AML-193 (cell line): ENCODE data around the gene LIFR.
"Not testable (repeated sequence)": the region's sequence is repeated elsewhere in the genome, so short reads cannot be mapped to it uniquely, and the experiment has no call there.

Experiments
- DNase-seq, 2 experiments: peaks; one replicate each; lab custom pipeline; 2025; lab: John Stamatoyannopoulos, UW

Gene LIFR, protein sequence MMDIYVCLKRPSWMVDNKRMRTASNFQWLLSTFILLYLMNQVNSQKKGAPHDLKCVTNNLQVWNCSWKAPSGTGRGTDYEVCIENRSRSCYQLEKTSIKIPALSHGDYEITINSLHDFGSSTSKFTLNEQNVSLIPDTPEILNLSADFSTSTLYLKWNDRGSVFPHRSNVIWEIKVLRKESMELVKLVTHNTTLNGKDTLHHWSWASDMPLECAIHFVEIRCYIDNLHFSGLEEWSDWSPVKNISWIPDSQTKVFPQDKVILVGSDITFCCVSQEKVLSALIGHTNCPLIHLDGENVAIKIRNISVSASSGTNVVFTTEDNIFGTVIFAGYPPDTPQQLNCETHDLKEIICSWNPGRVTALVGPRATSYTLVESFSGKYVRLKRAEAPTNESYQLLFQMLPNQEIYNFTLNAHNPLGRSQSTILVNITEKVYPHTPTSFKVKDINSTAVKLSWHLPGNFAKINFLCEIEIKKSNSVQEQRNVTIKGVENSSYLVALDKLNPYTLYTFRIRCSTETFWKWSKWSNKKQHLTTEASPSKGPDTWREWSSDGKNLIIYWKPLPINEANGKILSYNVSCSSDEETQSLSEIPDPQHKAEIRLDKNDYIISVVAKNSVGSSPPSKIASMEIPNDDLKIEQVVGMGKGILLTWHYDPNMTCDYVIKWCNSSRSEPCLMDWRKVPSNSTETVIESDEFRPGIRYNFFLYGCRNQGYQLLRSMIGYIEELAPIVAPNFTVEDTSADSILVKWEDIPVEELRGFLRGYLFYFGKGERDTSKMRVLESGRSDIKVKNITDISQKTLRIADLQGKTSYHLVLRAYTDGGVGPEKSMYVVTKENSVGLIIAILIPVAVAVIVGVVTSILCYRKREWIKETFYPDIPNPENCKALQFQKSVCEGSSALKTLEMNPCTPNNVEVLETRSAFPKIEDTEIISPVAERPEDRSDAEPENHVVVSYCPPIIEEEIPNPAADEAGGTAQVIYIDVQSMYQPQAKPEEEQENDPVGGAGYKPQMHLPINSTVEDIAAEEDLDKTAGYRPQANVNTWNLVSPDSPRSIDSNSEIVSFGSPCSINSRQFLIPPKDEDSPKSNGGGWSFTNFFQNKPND

DNA sequence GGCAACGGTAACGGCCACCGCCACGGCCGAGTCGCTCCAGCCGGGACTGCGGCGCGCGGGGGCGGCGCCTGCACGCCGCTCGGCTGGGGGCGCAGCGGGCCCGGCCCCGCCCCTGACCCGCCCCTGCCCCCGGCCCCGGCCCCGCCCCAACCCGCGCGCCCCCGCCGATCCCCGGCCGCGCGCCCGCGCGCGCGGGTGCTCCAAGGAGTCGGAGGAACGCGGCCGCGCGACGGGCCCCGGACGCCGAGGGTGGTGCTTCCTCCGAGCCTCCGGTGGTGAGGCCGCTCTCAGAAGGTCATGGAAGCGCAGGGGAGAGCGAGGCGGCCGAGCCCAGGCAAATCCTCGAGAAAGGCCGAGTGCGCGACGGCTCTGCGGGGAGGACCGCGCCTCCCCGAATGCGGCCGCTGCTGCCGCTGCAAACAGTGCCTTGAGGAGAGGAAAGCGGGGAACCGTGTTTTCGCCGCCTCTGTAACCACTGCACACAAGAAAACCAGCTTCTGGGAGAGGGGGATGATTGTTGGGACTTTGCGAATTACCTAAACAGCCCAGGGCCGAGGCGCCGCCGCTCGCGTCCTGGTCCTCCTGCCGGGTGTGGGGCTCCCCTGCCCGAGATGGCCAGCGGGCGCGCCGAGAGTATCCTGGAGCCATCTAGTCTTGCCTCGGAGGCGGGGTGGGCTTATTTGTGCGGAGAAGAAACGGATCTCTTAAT, at the start of gene LIFR:
LIFR (minus strand) TSS at position 48 of the 709 bp plus-strand sequence. CDS start 25,999 bp downstream, outside the sequence.
- DNase-seq, result no peak

DNA sequence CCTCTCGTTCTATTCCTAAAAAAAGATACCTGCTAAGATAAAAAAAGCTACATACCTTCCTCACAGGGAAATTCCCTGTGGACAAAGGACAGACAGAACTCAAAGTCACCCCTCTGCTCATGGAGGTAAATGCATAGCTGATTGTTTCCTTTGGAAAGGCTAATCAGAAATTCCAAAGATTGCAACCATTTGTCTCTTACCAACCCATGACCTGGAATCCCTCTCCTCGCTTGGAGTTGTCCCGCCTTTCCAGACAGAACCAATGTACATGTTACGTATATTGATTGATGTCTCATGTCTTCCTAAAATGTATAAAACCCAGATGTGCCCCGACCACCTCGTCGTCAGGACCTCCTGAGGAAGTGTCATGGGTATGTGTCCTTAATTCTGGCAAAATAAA, 49.2 kb upstream of the LIFR start:
- DNase-seq, result no peak

DNA sequence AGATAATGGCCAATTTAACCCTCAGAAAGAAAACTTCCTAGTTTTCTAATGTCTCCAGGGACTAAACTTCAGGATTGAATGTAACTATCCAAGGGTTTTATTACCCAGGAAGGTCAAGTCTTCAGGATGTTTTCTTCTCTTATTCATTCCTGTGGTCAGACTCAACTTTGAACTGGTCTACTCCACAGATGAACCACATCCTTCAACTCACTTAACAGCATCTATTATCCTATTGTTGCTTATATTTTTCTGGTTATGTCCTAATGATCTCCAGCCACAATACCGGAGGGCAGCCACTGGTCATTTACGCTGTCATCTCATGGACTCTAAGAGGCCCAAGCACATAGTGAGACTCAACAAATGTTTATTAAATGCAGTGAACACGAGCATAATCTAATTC, 47.2 kb upstream of the LIFR start:
- no peak for DNase-seq

DNA sequence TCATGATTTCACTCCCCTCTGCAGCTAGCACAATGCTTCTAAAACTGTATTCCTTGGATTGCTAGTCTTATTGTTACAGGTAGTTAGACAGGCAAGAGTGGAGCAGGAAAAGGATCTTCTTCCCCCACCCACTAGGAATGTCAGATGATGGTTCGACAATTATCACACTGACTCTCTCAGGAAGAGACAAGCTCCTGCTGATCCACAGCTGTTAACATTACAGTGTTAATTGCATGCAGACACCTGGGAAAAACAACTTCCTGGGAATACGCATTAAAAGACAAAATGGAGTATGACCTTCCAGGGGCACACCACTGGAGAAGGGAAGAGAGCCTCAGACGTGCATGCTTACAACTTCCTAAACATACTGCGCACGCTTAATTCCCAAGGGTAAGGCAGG, 46.2 kb upstream of the LIFR start:
- DNase-seq, result no peak

DNA sequence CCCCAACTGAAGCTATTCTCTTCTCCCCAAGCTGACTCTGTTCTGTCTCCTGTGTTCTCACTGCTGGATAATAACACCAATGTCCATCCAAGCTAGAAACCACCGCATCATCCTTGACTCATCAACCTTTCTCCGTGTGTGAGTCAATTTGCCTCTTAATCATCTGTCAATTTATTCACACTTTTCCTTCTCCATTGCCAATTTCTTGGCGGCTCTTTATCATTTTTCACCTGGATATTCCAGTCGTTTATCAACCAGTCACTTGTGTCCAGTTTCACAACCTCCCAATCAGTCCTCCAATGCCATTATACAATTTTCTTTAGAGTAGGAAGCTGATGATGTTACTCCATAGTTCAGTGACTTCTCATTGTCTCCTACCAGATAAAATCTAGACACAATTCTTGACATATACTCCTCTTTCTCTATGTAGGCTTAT, 45.4 kb upstream of the LIFR start:
- DNase-seq, result no peak

DNA sequence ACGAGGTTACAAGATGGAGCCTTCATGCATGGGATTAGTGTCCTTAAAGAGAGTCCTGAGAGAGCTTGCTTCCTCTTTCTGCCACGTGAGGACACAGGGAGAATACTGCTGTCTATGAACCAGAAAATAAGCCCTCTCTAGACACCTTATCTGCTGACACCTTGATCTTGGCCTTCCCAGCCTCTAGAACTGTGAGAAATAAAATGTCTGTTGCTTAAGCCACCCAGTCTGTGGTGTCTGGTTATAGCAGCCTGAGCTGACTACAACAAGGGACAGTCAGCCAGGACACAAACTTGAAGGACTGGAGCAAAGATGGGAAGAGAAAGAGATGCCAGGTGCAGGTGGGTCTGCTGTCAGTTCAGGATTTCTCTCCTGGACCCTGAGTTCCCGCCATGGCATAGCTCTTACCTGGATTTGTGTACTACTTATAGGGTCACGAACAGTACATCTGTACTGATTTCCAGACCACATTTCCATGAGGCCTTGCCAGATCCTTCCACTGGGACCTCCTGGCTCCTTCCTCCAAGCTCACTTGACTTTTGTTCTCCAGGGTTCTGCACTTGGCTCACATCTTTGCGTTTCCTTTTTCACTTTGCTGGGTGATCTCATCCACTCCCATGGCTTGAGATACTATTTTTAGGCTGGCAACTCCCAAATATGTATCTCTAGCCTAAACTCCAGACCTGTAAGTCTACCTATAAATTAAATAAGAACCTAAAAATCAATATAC, 44.9 kb upstream of the LIFR start:
- no peak for DNase-seq

DNA sequence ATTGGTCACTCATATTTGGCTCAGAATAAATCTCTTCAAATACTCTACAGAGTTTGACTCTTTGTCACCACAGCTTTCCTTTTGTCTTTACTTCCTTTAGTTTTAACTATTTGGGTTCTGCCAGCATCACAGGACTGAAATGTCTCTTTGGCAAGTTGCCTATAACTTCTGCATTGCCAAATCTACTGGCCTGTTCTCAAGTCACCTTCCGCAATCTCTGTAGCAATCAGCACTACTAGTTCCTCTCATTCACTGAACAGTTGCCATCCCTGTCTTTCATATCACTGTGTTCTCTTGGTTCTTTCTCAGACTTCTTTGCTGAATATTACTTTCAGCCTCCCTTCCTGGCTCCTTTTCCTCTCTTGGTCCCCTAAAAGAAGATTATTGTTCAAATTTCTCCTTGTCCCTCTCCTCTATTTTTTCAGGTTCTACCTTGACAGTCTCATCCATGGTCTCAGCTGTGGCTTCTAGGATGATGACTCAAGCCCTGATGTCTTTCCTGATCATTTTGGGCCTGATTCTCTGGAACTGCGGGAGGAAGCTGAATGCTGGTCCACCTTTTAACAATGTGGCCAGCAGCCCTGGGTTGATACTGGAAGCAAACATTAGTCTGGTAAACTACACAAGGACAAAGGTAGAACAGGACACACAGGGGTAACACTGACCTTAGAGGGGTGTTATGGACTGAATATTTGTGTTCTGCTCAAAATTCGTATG, 44.0 kb upstream of the LIFR start:
- no peak for DNase-seq

DNA sequence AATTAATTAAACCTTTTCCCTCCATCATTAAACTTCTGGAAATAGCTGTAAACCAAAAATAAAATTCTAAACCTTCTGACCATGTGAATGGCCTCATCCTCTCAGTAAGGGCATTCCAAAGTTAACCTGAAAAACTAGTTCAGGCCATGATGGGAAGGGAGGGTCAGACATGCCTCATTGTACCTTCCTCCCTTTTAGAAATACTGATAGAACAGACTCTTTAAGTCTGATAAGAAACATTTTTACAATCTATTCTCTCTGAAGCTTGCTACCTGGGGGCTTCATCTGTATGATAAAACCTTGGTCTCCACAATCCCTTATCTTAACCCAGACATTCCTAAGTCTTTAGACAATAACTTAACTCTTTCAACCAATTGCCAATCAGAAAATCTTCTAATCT, 43.3 kb upstream of the LIFR start:
- not testable (repeated sequence) for DNase-seq

DNA sequence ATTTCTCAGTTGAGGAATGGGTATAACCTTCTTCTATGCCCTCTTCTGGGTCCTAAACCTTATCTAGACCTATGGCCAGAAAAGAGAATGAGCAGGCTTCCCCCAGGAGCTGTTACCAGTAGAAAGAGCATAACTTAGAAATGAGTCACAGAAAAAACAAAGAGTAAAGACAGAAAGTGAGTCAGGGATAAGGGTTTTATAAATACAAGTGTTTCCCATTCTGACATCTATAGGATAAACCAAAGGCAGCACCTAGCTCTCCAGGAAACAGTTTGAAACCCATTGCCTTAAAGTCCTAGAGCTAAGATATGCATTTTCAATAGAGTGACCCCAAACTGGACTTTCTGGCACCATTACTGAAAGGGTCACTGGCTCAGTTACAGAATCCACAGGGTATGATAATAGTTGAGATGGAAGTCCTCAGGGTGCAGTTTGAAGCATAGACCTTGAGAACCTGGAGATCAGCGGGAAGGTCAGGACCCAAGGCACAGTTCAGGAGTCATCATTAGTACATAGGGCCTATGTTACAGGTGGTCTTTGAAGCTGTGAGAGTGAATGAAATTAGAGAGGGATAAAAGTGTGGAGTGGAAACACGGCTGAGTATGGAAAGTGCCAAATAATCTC, 42.7 kb upstream of the LIFR start:
- no peak for DNase-seq

DNA sequence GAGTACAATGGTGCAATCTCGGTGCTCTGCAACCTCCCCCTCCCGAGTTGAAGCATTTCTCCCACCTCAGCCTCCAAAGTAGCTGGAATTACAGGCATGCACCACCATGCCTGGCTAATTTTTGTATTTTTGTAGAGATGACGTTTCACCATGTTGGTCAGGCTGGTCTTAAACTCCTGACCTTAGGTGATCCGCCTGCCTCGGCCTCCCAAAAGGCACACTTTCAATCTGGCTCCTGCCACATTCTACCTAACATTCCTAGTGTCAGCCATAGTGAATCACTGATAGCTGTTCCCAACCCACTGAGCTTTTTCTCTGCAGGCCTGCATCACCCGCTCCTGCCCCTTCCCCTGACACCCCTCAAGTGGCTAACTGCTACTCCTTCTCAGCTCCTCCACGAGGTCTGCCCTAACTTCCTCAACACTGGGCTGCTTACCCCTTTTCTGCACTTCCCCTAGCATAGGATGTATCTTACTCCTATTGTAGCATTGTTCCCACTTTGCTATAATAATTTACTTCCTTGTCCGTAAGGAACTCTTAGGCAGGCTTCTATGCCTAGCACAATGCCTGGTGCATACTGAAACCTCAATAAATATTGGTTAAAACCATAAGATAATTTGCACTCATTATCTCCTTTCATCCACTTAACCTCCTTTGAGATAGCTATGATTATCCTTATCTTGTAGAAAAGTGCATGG, 42.0 kb upstream of the LIFR start:
- no peak for DNase-seq

DNA sequence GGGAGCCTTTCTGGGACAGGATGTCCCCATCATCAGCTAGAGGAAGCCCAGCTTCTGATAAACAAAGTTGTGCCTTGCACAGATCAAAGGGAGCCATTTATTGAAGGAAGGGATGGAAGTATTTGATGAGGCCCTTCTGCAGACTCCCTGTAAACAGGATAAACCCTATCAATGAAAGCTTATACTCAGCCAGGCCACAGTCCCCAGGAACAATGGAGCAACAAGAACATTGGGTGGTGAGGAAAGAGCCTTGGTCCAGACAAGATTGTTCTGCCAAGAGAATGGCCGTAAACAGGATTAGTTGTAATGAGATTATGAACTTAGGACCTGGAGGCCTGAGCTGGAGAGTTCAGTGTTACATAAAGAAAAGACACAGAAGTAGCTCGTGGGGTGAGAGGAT, 40.5 kb upstream of the LIFR start:
- DNase-seq, result no peak

DNA sequence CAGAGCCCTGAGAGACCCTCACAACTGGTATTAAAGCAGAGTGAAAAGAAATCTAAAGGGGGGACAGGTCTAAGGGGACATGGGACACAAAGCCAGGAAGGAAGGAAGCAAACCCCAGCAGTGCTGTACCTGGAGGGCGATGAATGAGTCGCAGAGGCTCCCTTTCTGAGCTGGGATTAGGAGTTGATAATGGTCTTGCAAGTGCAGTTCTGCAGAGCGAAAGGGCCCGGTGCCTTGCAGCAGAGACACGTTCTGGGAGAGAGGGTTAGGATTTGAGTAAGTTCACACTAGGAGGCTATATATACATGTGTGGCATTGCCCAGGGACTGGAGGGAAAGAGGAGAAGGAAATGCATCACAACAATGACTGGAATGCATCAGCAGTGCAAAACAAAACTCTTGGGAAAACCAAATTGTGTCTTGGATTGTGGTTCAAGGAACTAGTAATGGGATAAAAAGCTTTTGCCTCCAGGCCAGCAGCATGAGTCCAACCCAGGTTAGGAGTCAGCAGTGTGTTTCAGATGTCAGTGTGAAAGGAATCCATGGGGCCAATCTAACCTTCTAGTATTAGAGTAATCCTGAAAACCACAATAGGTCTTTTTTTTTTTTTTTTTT, 38.8 kb upstream of the LIFR start:
- DNase-seq, result no peak

DNA sequence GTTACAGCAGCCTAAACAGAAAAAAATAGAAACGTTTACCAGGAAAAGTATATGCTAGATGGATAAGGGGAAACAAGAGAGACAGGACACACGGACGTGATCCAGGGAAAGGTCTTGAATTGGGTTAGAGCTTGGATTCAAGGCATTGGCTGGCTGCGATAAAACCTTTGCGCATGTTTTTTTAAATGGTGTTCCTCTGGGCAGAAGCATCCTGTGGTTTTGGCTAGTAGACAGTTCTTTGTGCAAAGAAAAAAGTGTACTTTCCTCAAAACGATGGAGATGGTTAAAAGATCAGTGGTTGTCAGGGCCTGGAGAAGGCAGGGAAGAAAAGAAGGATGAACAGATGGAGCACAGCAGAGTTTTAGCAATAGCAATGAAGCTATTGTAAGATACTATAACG, 37.5 kb upstream of the LIFR start:
- no peak for DNase-seq

DNA sequence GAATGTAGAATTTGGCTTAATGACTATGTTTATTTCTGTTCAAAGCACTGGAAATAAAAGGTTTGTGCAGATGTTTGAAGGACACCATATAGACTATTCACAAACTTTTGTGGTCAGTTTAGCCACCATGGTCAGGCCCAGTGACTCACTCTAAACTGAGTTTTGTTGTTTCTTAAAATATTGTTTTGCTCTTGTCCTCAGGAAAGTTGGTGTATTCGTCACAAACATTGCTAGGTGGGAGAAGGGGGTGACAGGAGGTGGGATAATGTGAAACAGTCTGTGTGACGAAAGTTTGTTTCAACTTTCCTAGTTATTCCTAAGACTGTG, 35.0 kb upstream of the LIFR start:
- no peak for DNase-seq

DNA sequence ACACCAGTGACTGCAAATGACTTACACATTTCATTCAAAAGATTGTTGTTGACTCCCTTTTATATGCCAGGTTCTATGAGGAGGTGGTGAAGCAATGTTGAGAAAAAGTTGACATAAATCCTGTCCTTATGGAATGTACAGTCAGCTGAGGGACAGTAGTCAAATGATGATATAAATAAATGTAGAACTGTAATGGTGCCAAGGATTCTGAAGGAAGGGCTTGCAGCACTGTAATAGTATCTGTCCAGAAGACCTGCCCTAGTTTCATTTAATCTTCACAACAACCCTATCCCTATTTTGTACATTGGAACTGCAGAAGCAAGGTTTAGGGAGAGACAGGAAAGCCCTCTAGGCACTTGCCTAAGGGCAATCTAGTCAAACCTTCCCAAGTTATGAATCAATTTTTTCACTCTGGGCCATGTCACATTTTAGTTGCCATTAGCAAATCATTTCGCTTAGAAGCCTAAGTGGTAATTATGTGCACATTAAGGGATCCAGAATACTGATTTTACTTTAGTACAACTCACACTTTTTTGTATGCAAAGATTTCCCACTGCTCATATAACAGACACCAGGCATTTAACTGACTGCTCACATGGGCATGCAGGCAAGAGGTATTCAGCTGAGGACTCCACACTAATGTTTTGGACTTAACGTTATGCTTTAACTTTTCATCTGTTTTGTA, 34.5 kb upstream of the LIFR start:
- DNase-seq, result no peak

DNA sequence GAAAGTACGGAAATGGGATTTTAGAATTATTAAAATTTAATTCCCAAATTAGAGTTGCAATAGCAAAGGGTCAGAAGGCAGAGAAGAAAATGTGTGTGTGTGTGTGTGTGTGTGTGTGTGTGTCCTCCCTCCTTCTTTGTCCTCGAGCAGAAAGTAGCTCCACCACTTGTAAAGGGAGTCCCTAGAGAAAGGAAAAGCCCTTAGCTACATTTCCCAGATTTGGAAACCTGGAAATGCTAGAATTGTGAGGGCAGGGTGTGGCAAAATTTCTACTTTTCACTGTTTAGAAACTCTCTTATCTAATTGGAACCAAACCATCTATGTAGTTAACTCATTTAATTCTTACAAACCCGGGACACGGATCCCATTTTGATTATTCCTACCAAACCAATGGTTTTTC, 33.2 kb upstream of the LIFR start:
- DNase-seq, result no peak

DNA sequence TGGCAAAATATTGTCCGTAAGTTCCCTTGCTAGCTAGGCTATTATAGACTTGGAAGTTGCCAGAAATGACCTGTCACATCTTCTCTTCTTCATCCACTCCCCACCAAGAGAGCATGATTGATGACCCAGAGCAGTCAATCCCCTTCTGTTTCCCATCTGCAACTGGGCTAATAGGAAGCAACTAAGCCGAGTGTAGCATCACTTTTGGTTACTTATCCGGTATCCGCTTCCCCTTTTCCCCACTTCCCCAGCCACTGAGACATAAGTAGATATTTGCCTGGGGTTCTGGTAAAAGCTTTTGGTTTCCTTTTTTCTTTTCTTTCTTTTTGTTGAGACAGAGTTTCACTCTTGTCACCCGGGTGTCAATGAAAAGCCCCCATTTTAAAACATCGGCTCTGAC, 29.4 kb upstream of the LIFR start:
- no peak for DNase-seq

DNA sequence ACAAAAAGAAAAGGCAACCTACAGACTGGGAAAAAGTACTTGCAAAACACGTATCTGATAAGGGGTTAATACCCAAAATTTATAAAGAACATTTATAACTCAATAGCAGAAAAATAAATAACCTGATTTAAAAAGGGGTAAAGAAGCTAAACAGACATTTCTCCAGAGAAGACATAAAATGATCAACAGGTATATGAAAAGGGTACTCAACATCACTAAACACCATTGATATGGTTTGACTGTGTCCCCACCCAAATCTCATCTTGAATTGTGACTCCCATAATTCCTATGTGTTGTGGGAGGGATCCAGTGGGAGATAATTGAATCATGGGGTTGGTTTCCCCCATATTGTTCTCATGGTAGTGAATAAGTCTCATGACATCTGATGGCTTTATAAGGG, 27.1 kb upstream of the LIFR start:
- no peak for DNase-seq

DNA sequence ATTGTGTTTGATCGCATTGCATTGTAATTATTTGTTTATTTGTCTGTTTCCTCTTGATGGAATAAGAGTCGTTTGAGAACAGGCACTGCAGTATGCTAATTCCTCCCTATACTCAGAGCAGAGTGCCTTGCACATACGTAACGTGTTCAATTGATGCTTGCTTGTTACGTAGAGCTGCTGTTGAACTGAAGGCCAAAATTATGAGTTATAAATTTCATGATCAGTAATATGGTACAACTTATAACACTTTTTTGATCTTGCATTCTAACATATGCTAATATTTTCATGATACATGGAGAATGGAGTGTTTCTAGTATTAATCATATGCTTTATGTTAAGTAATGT, 26.5 kb upstream of the LIFR start:
- no peak for DNase-seq
